Endothelial cell of umbilical vein (primary cell): ENCODE results near the gene MGST3. TPM values are rescaled to one million over a fixed set of nuclear protein-coding genes. Genes with fewer than 3 reads are reported as not detected.

Experiments used
- BruUV-seq: library from RNA; stranded (reverse); fragments of 400-500 nt; replicated peaks from 2 replicates; lab custom pipeline; 2021; lab: Mats Ljungman, UMichigan
- CTCF ChIA-PET: fragments of 300-600, 350-600 bp; sonication (Branson Sonifier 250); formaldehyde crosslinking; loops from one replicate; lab custom pipeline; 2021; ENCODE audit warnings: antibody characterized with exemption, inconsistent platforms; lab: Charles Lee
- POLR2A ChIA-PET: fragments of 300-600, 350-600 bp; sonication (Branson Sonifier 250); formaldehyde crosslinking; loops from one replicate; lab custom pipeline; 2021; ENCODE audit warnings: antibody characterized with exemption, inconsistent platforms; lab: Charles Lee
- DNase-seq: peaks from one replicate; pipeline ENCODE4 v3.0.0-alpha.2; 2011; ENCODE audit warnings: low read depth, low spot score
- FAIRE-seq: peaks from 2 replicates; lab custom pipeline; 2011; peaks lifted over from hg19 to GRCh38; lab: Jason Lieb, UNC
- H2AFZ ChIP-seq: 2 replicates; pipeline ENCODE4 v1.6.0; 2012; ENCODE audit warnings: low read depth, low read length, control low read depth, inconsistent platforms
- H3K27ac ChIP-seq: 2 replicates; pipeline ENCODE4 v1.5.1; 2011; ENCODE audit warnings: low read depth, mild to moderate bottlenecking, control low read depth, low read length, moderate library complexity; ENCODE audit not compliant: insufficient read depth
- H3K27me3 ChIP-seq, 2 experiments: 2 replicates each; pipeline versions ENCODE4 v1.6.0 to v1.6.1; 2011; ENCODE audit warnings: low read length in 2 of 2, mixed read lengths in 1 of 2; ENCODE audit not compliant: control insufficient read depth in 2 of 2, insufficient read depth in 2 of 2
- H3K36me3 ChIP-seq, 2 experiments: 2 replicates in 1 of 2; 3 replicates in 1 of 2; pipeline ENCODE4 v1.5.1; 2011; ENCODE audit warnings: low read length in 2 of 2, mild to moderate bottlenecking in 1 of 2, moderate library complexity in 1 of 2; ENCODE audit not compliant: control insufficient read depth in 2 of 2, insufficient read depth in 2 of 2; ENCODE audit errors: extremely low read depth in 1 of 2
- H3K4me1 ChIP-seq: 3 replicates; pipeline ENCODE4 v1.5.1; 2011; ENCODE audit warnings: mild to moderate bottlenecking, low read length; ENCODE audit not compliant: control insufficient read depth, insufficient read depth; ENCODE audit errors: extremely low read depth
- H3K4me2 ChIP-seq: 2 replicates; pipeline ENCODE4 v1.6.1; 2011; ENCODE audit warnings: low read length, control low read depth, mixed read lengths; ENCODE audit not compliant: insufficient read depth
- H3K4me3 ChIP-seq, 3 experiments: fragments of 200-600 bp in 1 of 3; sonication (generic), shearing (Covaris generic) in 1 of 3; replicated peaks in 1 of 3; 2 replicates each; pipeline ENCODE4 v1.5.1; 2011 to 2016; ENCODE audit warnings: control low read depth in 3 of 3, low read length in 3 of 3, mild to moderate bottlenecking in 2 of 3, inconsistent platforms in 1 of 3, low read depth in 1 of 3, moderate library complexity in 1 of 3; ENCODE audit not compliant: insufficient read depth in 1 of 3
- H3K79me2 ChIP-seq: 2 replicates; pipeline ENCODE4 v1.6.0; 2012; ENCODE audit warnings: low read length, inconsistent platforms; ENCODE audit not compliant: control insufficient read depth, insufficient read depth
- H3K9ac ChIP-seq: replicated peaks from 2 replicates; pipeline ENCODE3; 2011; ENCODE audit warnings: low read length, control low read depth; ENCODE audit not compliant: insufficient read depth; ENCODE audit errors: extremely low read depth
- H3K9me1 ChIP-seq: replicated peaks from 3 replicates; pipeline ENCODE4 v1.6.0; 2011; ENCODE audit warnings: mild to moderate bottlenecking, low read length; ENCODE audit not compliant: control insufficient read depth, insufficient read depth; ENCODE audit errors: extremely low read depth
- H3K9me3 ChIP-seq: replicated peaks from 2 replicates; pipeline ENCODE4 v1.5.1; 2012; ENCODE audit warnings: low read length, inconsistent platforms; ENCODE audit not compliant: control insufficient read depth, insufficient read depth
- H4K20me1 ChIP-seq: replicated peaks from 2 replicates; pipeline ENCODE3; 2011; ENCODE audit warnings: mild to moderate bottlenecking, low read length; ENCODE audit not compliant: control insufficient read depth, insufficient read depth; ENCODE audit errors: extremely low read depth
- EZH2 ChIP-seq: IDR thresholded peaks from 2 replicates; pipeline ENCODE4 v1.6.1; 2012; ENCODE audit warnings: borderline replicate concordance, low read depth, mild to moderate bottlenecking, moderate library complexity, low read length, inconsistent platforms; ENCODE audit not compliant: severe bottlenecking
- FOS ChIP-seq: IDR thresholded peaks from 2 replicates; pipeline ENCODE4 v1.6.1; 2011; ENCODE audit warnings: mild to moderate bottlenecking, low read length, moderate library complexity, borderline replicate concordance; ENCODE audit not compliant: insufficient read depth
- GATA2 ChIP-seq: IDR thresholded peaks from 2 replicates; pipeline ENCODE4 v1.7.0; 2011; ENCODE audit warnings: low read depth, mild to moderate bottlenecking, moderate library complexity, mixed read lengths, low read length; ENCODE audit not compliant: insufficient read length, insufficient read depth
- JUN ChIP-seq: IDR thresholded peaks from 2 replicates; pipeline ENCODE4 v1.6.1; 2011; ENCODE audit warnings: borderline replicate concordance, low read depth; ENCODE audit not compliant: insufficient read length, insufficient read depth
- MYC ChIP-seq: IDR thresholded peaks from one replicate; pipeline ENCODE4 v1.6.1; 2011; ENCODE audit warnings: mild to moderate bottlenecking, low read depth, low read length
- POLR2A ChIP-seq: IDR thresholded peaks from 2 replicates; pipeline ENCODE4 v1.6.1; 2012; ENCODE audit warnings: low read depth, mild to moderate bottlenecking, control low read depth, low read length
- POLR2AphosphoS5 ChIP-seq: IDR thresholded peaks from 2 replicates; pipeline ENCODE4 v1.6.1; 2012; ENCODE audit warnings: low read depth, mild to moderate bottlenecking, control low read depth, low read length, moderate library complexity; ENCODE audit not compliant: insufficient read depth
- dilution Hi-C: fragments of 300-500 bp; cut with MboI; formaldehyde crosslinking; loops from one replicate; pipeline ENCODE4 v1.15.0; 2019; ENCODE audit warnings: low sequenced_read_pairs; ENCODE audit not compliant: extremely low pct_ligation_motif_present
- intact Hi-C: fragments of 100-400 bp; cut with micrococcal nuclease; formaldehyde crosslinking; loops from one replicate; pipeline ENCODE4 v1.10.0; 2022
- polyA plus RNA-seq, 4 experiments: library from polyadenylated mRNA; depleted of rRNA in 3 of 4; stranded (reverse) in 3 of 4; unstranded in 1 of 4; fragments of >200 nt; gene quantifications; 2 replicates each; pipeline versions ENCODE4 v1.2.1 to v1.2.3, GENCODE V29; 2011 to 2012; ENCODE audit warnings: missing spikeins in 1 of 4
- total RNA-seq: library from RNA; stranded (reverse); gene quantifications from 2 replicates; pipeline ENCODE4 v1.2.3, GENCODE V29; 2021
- TF ChIP-seq, protein P1 (sequence below): IDR thresholded peaks from 2 replicates; pipeline ENCODE4 v1.6.1; 2011; ENCODE audit not compliant: insufficient read depth, insufficient read length

The MGST3 gene
- total and polyA plus RNA-seq, 2 donors (not counting 3 experiments of a cell fraction or from before 2014, with no cell fraction given), result 164 to 288 TPM

DNA sequence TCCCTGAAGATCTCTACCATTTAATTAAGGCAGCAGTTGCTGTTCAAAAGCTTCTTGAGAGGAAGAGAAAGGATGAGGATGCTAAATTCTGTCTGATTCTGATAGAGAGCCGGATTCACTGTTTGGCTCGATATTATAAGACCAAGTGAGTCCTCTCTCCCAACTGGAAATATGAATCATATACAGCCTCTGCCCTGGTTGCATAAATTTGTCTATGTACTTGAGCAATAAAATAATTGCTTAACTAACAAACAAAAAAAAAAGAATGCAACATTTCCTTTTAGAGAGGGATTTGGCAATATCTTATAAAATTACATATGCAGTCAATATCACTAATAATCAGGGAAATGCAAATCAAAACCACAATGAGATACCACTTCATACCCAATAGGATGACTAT is 40.5 kb downstream of the MGST3 start:
- TF ChIP-seq POLR2A (no peak), EZH2 (no peak), FOS (no peak), MYC (no peak), POLR2AphosphoS5 (no peak)
- TF ChIP-seq, protein P1, sequence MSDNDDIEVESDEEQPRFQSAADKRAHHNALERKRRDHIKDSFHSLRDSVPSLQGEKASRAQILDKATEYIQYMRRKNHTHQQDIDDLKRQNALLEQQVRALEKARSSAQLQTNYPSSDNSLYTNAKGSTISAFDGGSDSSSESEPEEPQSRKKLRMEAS, result no peak
- DNase-seq (no peak), FAIRE-seq (no peak)
- ChIA-PET POLR2A (no interaction called here), CTCF (no interaction called here)
- BruUV-seq, result no TSS peak
- Histone ChIP-seq H3K27me3 (no peaks in the 10 kb centered on the region), H3K36me3 (peaks cover 2 to 11% of the 10 kb centered on the region in 2 experiments), H3K4me3 (no peak overlapping the region), H3K4me1 (peaks cover 4% of the 10 kb centered on the region), H3K9ac (no peak overlapping the region), H2AFZ (no peak overlapping the region), H3K4me2 (no peak overlapping the region), H3K9me1 (no peaks in the 10 kb centered on the region), H4K20me1 (no peaks in the 10 kb centered on the region), H3K9me3 (no peaks in the 10 kb centered on the region), H3K27ac (no peak overlapping the region), H3K79me2 (no peaks in the 10 kb centered on the region)
- dilution Hi-C loops (no loop called here), intact Hi-C loops (no loop called here)

DNA sequence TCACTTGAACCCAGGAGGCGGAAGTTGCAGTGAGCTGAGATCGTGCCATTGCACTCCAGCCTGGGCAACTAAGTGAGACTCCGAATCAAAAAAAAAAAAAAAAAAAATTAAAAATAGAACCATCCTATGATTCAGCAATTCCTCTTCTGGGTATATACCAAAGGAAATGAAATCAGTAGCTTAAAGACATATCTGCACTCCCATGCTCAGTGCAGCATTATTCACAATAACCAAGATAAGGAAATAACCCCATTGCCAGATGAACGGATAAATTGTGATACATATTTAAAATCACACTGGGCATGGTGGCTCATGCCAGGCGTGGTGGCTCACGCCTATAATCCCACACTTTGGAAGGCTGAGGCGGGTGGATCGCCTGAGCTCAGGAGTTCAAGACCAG is 43.6 kb downstream of the MGST3 start:
- no peaks in the 10 kb centered on the region for H4K20me1 ChIP-seq
- H3K36me3 ChIP-seq, result peaks cover 0 to 2% of the 10 kb centered on the region in 2 experiments
- H3K4me2 ChIP-seq, result no peak overlapping the region
- DNase-seq (peak; percentile 57), FAIRE-seq (no peak)
- dilution Hi-C loops (no loop called here), intact Hi-C loops (no loop called here)
- H3K9ac ChIP-seq, result no peak overlapping the region
- no peaks in the 10 kb centered on the region for H3K9me1 ChIP-seq
- no peak overlapping the region for H3K27ac ChIP-seq
- POLR2A ChIA-PET, result interaction anchor here (0.7 kb wide), 1 partner anchor 23 kb away, joined by 3 read pairs; no protein-coding TSS in a partner anchor
- no peaks in the 10 kb centered on the region for H3K9me3 ChIP-seq
- no peaks in the 10 kb centered on the region for H3K79me2 ChIP-seq
- no TSS peak for BruUV-seq
- TF ChIP-seq GATA2 (peak; percentile 53), FOS (peak; percentile 16), JUN (no peak)
- no peak overlapping the region for H3K4me3 ChIP-seq
- no peak overlapping the region for H2AFZ ChIP-seq
- peaks cover 11% of the 10 kb centered on the region for H3K4me1 ChIP-seq
- no peaks in the 10 kb centered on the region for H3K27me3 ChIP-seq
- CTCF ChIA-PET, result interaction anchor here (1.3 kb wide), 1 partner anchor 73 kb away, joined by 5 read pairs; no protein-coding TSS in a partner anchor
